RPMI7951 (cell line): ENCODE data around the gene STYXL1. TPM values are rescaled to one million over a fixed set of nuclear protein-coding genes. Genes with fewer than 3 reads are reported as not detected.

ENCODE experiments used
- DNase-seq: peaks from one replicate; pipeline ENCODE4 v3.0.0-alpha.2; 2012; ENCODE audit warnings: low read depth
- total RNA-seq: library from RNA; depleted of rRNA; stranded (reverse); fragments of >200 nt; shearing (Covaris generic); gene quantifications from 2 replicates; pipeline ENCODE4 v1.2.3, GENCODE V29; 2014

STYXL1 gene
- total RNA-seq, 1 experiment from 2014 or later = 81.9 TPM

GRCh38 chr7:75981453-75982305 lies 66.1 kb downstream of the STYXL1 start:
- no peak for DNase-seq

GRCh38 chr7:75981203-75981452 lies 66.7 kb downstream of the STYXL1 start:
- DNase-seq = no peak

GRCh38 chr7:75980430-75981202 lies 67.2 kb downstream of the STYXL1 start:
- no peak for DNase-seq

- no peak for DNase-seq
Observed at GRCh38 chr7:75979759-75980429, 67.9 kb downstream of the STYXL1 start.

GRCh38 chr7:75977743-75978142 lies 70.1 kb downstream of the STYXL1 start:
- no peak for DNase-seq

- DNase-seq = no peak
Observed at GRCh38 chr7:75971961-75972763, 75.6 kb downstream of the STYXL1 start.

GRCh38 chr7:75971309-75971960 lies 76.4 kb downstream of the STYXL1 start:
- no peak for DNase-seq

- DNase-seq = no peak
Observed at GRCh38 chr7:75969704-75970498, 77.9 kb downstream of the STYXL1 start.

- DNase-seq = no peak
Observed at GRCh38 chr7:75969182-75969581, 78.6 kb downstream of the STYXL1 start.

- DNase-seq = no peak
Observed at GRCh38 chr7:75968561-75969001, 79.2 kb downstream of the STYXL1 start.

- DNase-seq = no peak
Observed at GRCh38 chr7:75968012-75968411, 79.8 kb downstream of the STYXL1 start.

- no peak for DNase-seq
Observed at GRCh38 chr7:75967487-75967997, 80.3 kb downstream of the STYXL1 start.

- DNase-seq = no peak
Observed at GRCh38 chr7:75967055-75967454, 80.7 kb downstream of the STYXL1 start.

GRCh38 chr7:75966190-75966961 lies 81.4 kb downstream of the STYXL1 start:
- DNase-seq = no peak

- DNase-seq = no peak
Observed at GRCh38 chr7:75965617-75966016, 82.2 kb downstream of the STYXL1 start.

- DNase-seq = no peak
Observed at GRCh38 chr7:75963381-75963995, 84.3 kb downstream of the STYXL1 start.

- DNase-seq = no peak
Observed at GRCh38 chr7:75962607-75963380, 85.0 kb downstream of the STYXL1 start.

- no peak for DNase-seq
Observed at GRCh38 chr7:75961218-75961617, 86.6 kb downstream of the STYXL1 start.
